ENCODE results near the gene PPP4R2. TPM values are rescaled to one million over a fixed set of nuclear protein-coding genes. Genes with fewer than 3 reads are reported as not detected.
A peak's percentile ranks its signal among the peaks of the same experiment; 100 is the strongest.

PPP4R2 gene
- total and polyA plus RNA-seq, 12 donors = 14.2 to 90.1 (median 56.1) TPM

DNA sequence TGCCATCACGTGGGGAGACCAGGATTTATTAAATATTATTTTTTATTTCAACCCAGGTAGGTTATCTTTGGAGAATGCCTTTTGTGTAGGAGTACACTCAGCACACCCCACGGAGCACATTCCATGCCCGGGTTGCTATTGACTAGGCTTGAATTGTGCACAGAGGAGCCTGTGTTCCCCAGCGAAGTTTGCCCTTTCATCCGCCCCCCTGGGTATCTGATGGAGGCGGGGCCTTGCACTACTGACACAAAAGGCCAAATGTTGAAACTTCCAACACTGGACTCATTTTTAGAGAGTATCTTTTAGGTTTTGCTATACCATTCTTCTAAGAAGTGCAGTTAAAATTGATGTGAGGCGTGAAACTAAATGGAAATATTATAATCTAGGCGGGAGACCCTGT lies 39.3 kb upstream of the PPP4R2 start:
- intact Hi-C loops (cut with DNase I) = no loop called here
- no peak overlapping the region for H3K27ac ChIP-seq
- no peaks in the 10 kb centered on the region for H3K27me3 ChIP-seq
- no peaks in the 10 kb centered on the region for H3K9me3 ChIP-seq (replicated peaks in 1 of 3)
- peaks cover 8 to 17% of the 10 kb centered on the region in 2 donors for H3K4me1 ChIP-seq (replicated peaks in 1 of 2)
- WGBS, 4 donors = 79 to 90% (median 87%) methylated on average over 8 of the region's 8 CpGs
- H3K36me3 ChIP-seq (replicated peaks in 1 of 2) = no peaks in the 10 kb centered on the region
- TF ChIP-seq POLR2A (IDR thresholded peaks at IDR 0.05) = no peak
- TF ChIP-seq, protein P1, sequence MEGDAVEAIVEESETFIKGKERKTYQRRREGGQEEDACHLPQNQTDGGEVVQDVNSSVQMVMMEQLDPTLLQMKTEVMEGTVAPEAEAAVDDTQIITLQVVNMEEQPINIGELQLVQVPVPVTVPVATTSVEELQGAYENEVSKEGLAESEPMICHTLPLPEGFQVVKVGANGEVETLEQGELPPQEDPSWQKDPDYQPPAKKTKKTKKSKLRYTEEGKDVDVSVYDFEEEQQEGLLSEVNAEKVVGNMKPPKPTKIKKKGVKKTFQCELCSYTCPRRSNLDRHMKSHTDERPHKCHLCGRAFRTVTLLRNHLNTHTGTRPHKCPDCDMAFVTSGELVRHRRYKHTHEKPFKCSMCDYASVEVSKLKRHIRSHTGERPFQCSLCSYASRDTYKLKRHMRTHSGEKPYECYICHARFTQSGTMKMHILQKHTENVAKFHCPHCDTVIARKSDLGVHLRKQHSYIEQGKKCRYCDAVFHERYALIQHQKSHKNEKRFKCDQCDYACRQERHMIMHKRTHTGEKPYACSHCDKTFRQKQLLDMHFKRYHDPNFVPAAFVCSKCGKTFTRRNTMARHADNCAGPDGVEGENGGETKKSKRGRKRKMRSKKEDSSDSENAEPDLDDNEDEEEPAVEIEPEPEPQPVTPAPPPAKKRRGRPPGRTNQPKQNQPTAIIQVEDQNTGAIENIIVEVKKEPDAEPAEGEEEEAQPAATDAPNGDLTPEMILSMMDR (IDR thresholded peaks at IDR 0.05) = no peak
- no peak overlapping the region for H3K4me3 ChIP-seq
- DNase-seq = no peak

- WGBS, 4 donors = 87 to 98% (median 93%) methylated on average over 5 of the region's 5 CpGs
- no peak for DNase-seq
- Histone ChIP-seq H3K9me3 (replicated peaks in 1 of 3) (no peaks in the 10 kb centered on the region), H3K36me3 (replicated peaks in 1 of 2) (no peaks in the 10 kb centered on the region), H3K27ac (no peak overlapping the region), H3K4me1 (replicated peaks in 1 of 2) (peaks cover 8 to 17% of the 10 kb centered on the region in 2 donors), H3K27me3 (no peaks in the 10 kb centered on the region), H3K4me3 (no peak overlapping the region)
- intact Hi-C loops (cut with DNase I) = no loop called here
- TF ChIP-seq, protein P1 (IDR thresholded peaks at IDR 0.05) = no peak
- no peak for TF ChIP-seq POLR2A (IDR thresholded peaks at IDR 0.05)
These were observed 37.3 kb upstream of the PPP4R2 start for GRCh38 chr3:72959336-72959735.

- Histone ChIP-seq H3K9me3 (replicated peaks in 1 of 3) (no peaks in the 10 kb centered on the region), H3K27ac (peak overlapping the region in 4 of 5 donors; percentile 36 to 70 (median 50)), H3K27me3 (no peaks in the 10 kb centered on the region), H3K36me3 (replicated peaks in 1 of 2) (no peaks in the 10 kb centered on the region), H3K4me3 (no peak overlapping the region), H3K4me1 (replicated peaks in 1 of 2) (peaks cover 8 to 17% of the 10 kb centered on the region in 2 donors)
- TF ChIP-seq, protein P1 (IDR thresholded peaks at IDR 0.05) = no peak
- TF ChIP-seq POLR2A (IDR thresholded peaks at IDR 0.05) = no peak
- WGBS, 4 donors = 57 to 72% (median 67%) methylated on average over 7 of the region's 7 CpGs
- intact Hi-C loops (cut with DNase I) = no loop called here
- peak; percentile 73 to 91 (median 86) for DNase-seq
These were observed 35.6 kb upstream of the PPP4R2 start for GRCh38 chr3:72960812-72961518.

GRCh38 chr3:72961752-72962151 lies 34.9 kb upstream of the PPP4R2 start:
- TF ChIP-seq, protein P1 (IDR thresholded peaks at IDR 0.05) = no peak
- TF ChIP-seq POLR2A (IDR thresholded peaks at IDR 0.05) = no peak
- intact Hi-C loops (cut with DNase I) = no loop called here
- peak in 1 of 7 donors; percentile 20 for DNase-seq
- peak overlapping the region in 4 of 5 donors; percentile 36 to 69 (median 50) for H3K27ac ChIP-seq
- H3K9me3 ChIP-seq (replicated peaks in 1 of 3) = no peaks in the 10 kb centered on the region
- WGBS, 4 donors = 56 to 66% (median 62%) methylated on average over 4 of the region's 4 CpGs
- H3K4me3 ChIP-seq = no peak overlapping the region
- H3K4me1 ChIP-seq (replicated peaks in 1 of 2) = peaks cover 8 to 17% of the 10 kb centered on the region in 2 donors
- H3K36me3 ChIP-seq (replicated peaks in 1 of 2) = no peaks in the 10 kb centered on the region
- H3K27me3 ChIP-seq = no peaks in the 10 kb centered on the region

All from adrenal gland (tissue), 12 donors.